HCT116 (cell line): ENCODE results near the gene MAP3K8.

Experiments
- CEBPB ChIP-seq: IDR thresholded peaks from 2 replicates; pipeline ENCODE4 v1.6.1; 2012; ENCODE audit warnings: low read depth
- CTCF ChIP-seq, 3 experiments: fragments of 200-600 bp in 1 of 3; sonication (generic) in 1 of 3; IDR thresholded peaks in 2 of 3; conservative IDR thresholded peaks in 1 of 3; 2 replicates each; pipeline ENCODE4 v1.5.1; 2012 to 2017; ENCODE audit warnings: low read depth in 2 of 3, low read length in 2 of 3, antibody characterized with exemption in 1 of 3, borderline replicate concordance in 1 of 3, control low read depth in 1 of 3, mild to moderate bottlenecking in 1 of 3, mixed read lengths in 1 of 3, mixed run types in 1 of 3, moderate library complexity in 1 of 3; ENCODE audit not compliant: insufficient read depth in 1 of 3
- EZH2phosphoT487 ChIP-seq: fragments of 200-600 bp; IDR thresholded peaks from 2 replicates; pipeline ENCODE4 v1.6.1; 2018; ENCODE audit warnings: antibody characterized with exemption, borderline replicate concordance
- JUND ChIP-seq: IDR thresholded peaks from 2 replicates; pipeline ENCODE4 v1.6.1; 2012
- POLR2A ChIP-seq: IDR thresholded peaks from 2 replicates; pipeline ENCODE4 v1.7.0; 2011; ENCODE audit warnings: borderline replicate concordance; ENCODE audit not compliant: insufficient read depth, insufficient read length; ENCODE audit errors: extremely low read depth
- SP1 ChIP-seq: IDR thresholded peaks from 2 replicates; pipeline ENCODE4 v1.6.1; 2012; ENCODE audit warnings: low read depth
- TCF7L2 ChIP-seq: IDR thresholded peaks from 2 replicates; pipeline ENCODE4 v1.7.0; 2011; ENCODE audit warnings: borderline replicate concordance, inconsistent platforms; ENCODE audit not compliant: insufficient read depth, insufficient read length; ENCODE audit errors: extremely low read depth
- ZNF274 ChIP-seq: fragments of 200-500 bp; sonication (Bioruptor generic); IDR thresholded peaks from 2 replicates; pipeline ENCODE4 v1.6.1; 2014; ENCODE audit warnings: mild to moderate bottlenecking, low read depth, low read length, inconsistent platforms

GRCh38 chr10:30505543-30506298 lies 71.7 kb downstream of the MAP3K8 start:
- TF ChIP-seq CTCF (IDR thresholded peaks at IDR 0.05 in 2 of 3, conservative IDR thresholded peaks at IDR 0.05 in 1 of 3; ENCODE audit: borderline replicate concordance in 1 of 3, insufficient read depth in 1 of 3, low read depth in 2 of 3, low read length in 2 of 3) (no peak), EZH2phosphoT487 (no peak), POLR2A (no peak), TCF7L2 (no peak), CEBPB (no peak), ZNF274 (no peak), SP1 (no peak), JUND (no peak)
